ENCODE measurements around the gene LETM1. TPM values are rescaled to one million over a fixed set of nuclear protein-coding genes. Genes with fewer than 3 reads are reported as not detected.

LETM1 gene
- total RNA-seq, 1 donor from 2014 or later: 60.3 TPM

DNA sequence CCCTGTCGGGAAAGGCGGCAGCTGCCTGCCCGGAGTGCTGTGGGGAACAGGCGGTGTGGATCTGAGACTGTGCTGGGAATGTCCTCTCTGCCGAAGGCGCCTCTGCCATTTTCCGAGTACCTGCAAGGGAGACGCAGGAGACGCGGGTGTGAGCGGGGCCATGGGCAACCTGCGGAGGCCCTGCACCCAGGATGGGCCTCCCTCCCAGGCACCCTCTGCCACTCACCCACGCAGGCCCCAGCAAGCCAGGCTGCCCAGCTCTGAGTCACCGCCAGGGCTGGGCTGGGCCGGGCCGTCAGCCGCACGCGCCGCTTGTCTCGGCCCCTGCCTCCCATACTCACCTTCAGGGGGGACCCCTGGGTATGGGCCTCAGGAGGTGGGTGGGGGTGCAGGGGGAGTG lies 66.4 kb downstream of the LETM1 start:
- Histone ChIP-seq H3K36me3 (ENCODE audit: insufficient read depth, low read length) (no peaks in the 10 kb centered on the region), H3K4me3 (ENCODE audit: insufficient read depth, low read depth, low read length) (no peak overlapping the region), H3K27ac (ENCODE audit: low read depth, low read length) (no peak overlapping the region), H4K20me1 (ENCODE audit: insufficient read depth, low read length) (peaks cover 6% of the 10 kb centered on the region), H3K9ac (ENCODE audit: low read length) (no peak overlapping the region), H3K27me3 (ENCODE audit: insufficient read depth, low read length) (peaks cover 10% of the 10 kb centered on the region), H2AFZ (ENCODE audit: low read depth, low read length) (no peak overlapping the region), H3K4me2 (ENCODE audit: low read length) (no peak overlapping the region), H3K4me1 (ENCODE audit: insufficient read depth, low read length) (no peaks in the 10 kb centered on the region), H3K9me3 (ENCODE audit: insufficient read depth, low read depth, low read length) (no peaks in the 10 kb centered on the region), H3K79me2 (ENCODE audit: insufficient read depth, low read length) (no peaks in the 10 kb centered on the region)
- FAIRE-seq (no peak), DNase-seq (ENCODE audit: low read depth) (no peak)
- no peak for TF ChIP-seq EZH2 (IDR thresholded peaks at IDR 0.05; ENCODE audit: insufficient read depth, low read length)
- TF ChIP-seq, protein P1, sequence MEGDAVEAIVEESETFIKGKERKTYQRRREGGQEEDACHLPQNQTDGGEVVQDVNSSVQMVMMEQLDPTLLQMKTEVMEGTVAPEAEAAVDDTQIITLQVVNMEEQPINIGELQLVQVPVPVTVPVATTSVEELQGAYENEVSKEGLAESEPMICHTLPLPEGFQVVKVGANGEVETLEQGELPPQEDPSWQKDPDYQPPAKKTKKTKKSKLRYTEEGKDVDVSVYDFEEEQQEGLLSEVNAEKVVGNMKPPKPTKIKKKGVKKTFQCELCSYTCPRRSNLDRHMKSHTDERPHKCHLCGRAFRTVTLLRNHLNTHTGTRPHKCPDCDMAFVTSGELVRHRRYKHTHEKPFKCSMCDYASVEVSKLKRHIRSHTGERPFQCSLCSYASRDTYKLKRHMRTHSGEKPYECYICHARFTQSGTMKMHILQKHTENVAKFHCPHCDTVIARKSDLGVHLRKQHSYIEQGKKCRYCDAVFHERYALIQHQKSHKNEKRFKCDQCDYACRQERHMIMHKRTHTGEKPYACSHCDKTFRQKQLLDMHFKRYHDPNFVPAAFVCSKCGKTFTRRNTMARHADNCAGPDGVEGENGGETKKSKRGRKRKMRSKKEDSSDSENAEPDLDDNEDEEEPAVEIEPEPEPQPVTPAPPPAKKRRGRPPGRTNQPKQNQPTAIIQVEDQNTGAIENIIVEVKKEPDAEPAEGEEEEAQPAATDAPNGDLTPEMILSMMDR (IDR thresholded peaks at IDR 0.05; ENCODE audit: insufficient read depth, low read depth, low read length): no peak
- no peaks in the 10 kb centered on the region for H3K9me3 Mint-ChIP-seq (ENCODE audit: unreplicated experiment)
- peaks cover 14% of the 10 kb centered on the region for H3K27me3 Mint-ChIP-seq (ENCODE audit: low read depth, unreplicated experiment)
- H3K4me3 Mint-ChIP-seq (ENCODE audit: unreplicated experiment): no peak overlapping the region
- no peak overlapping the region for H3K27ac Mint-ChIP-seq (ENCODE audit: unreplicated experiment)
- no peaks in the 10 kb centered on the region for H3K4me1 Mint-ChIP-seq (ENCODE audit: low read depth, unreplicated experiment)
- H3K36me3 Mint-ChIP-seq (ENCODE audit: low read depth, unreplicated experiment): no peaks in the 10 kb centered on the region

DNA sequence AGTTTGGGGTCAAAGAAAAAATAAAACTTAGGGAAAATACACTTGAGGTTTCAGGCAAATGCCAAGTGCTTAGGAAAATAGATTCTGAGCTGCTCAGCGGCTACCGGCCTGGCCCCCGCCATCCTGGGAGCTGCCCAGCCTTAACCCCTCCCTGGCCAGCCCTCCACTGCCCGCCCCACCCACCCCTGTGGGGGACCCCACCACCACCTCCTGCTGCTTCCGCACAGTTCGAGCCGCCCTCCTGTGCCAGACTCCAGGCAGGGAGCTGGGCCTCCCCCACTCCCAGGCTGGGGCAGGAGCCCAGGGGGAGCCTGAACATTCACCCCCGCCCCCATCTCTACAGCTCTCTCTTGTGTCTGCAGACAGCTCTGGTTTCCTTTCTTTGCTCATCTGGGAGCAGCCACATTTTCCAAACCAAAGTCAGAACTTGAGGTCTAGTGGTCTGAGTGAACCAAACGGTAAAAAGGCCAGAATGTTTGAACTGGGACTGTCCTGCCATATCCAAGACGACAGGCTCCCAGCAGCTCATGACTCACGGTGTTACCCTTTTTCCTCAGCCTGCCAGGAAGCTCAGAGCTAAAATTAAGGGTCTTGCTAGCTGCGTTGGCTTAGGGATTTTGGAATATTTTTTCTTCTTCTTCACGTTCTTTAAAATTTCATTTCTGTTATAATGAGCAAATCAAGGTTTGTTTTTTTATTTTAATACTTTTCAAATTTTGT lies 67.5 kb downstream of the LETM1 start:
- no peak overlapping the region for H3K27ac Mint-ChIP-seq (ENCODE audit: unreplicated experiment)
- H3K4me1 Mint-ChIP-seq (ENCODE audit: low read depth, unreplicated experiment): no peaks in the 10 kb centered on the region
- H3K9me3 Mint-ChIP-seq (ENCODE audit: unreplicated experiment): no peaks in the 10 kb centered on the region
- no peak for DNase-seq (ENCODE audit: low read depth)
- Histone ChIP-seq H3K4me3 (ENCODE audit: insufficient read depth, low read depth, low read length) (no peak overlapping the region), H4K20me1 (ENCODE audit: insufficient read depth, low read length) (peaks cover 6% of the 10 kb centered on the region), H3K9ac (ENCODE audit: low read length) (no peak overlapping the region), H3K36me3 (ENCODE audit: insufficient read depth, low read length) (no peaks in the 10 kb centered on the region), H3K4me1 (ENCODE audit: insufficient read depth, low read length) (no peaks in the 10 kb centered on the region), H3K79me2 (ENCODE audit: insufficient read depth, low read length) (no peaks in the 10 kb centered on the region), H3K4me2 (ENCODE audit: low read length) (no peak overlapping the region), H2AFZ (ENCODE audit: low read depth, low read length) (no peak overlapping the region), H3K9me3 (ENCODE audit: insufficient read depth, low read depth, low read length) (no peaks in the 10 kb centered on the region), H3K27ac (ENCODE audit: low read depth, low read length) (no peak overlapping the region), H3K27me3 (ENCODE audit: insufficient read depth, low read length) (peaks cover 9% of the 10 kb centered on the region)
- H3K4me3 Mint-ChIP-seq (ENCODE audit: unreplicated experiment): no peak overlapping the region
- TF ChIP-seq, protein P1 (IDR thresholded peaks at IDR 0.05; ENCODE audit: insufficient read depth, low read depth, low read length): no peak
- TF ChIP-seq EZH2 (IDR thresholded peaks at IDR 0.05; ENCODE audit: insufficient read depth, low read length): no peak
- peaks cover 14% of the 10 kb centered on the region for H3K27me3 Mint-ChIP-seq (ENCODE audit: low read depth, unreplicated experiment)
- no peak for FAIRE-seq
- no peaks in the 10 kb centered on the region for H3K36me3 Mint-ChIP-seq (ENCODE audit: low read depth, unreplicated experiment)

DNA sequence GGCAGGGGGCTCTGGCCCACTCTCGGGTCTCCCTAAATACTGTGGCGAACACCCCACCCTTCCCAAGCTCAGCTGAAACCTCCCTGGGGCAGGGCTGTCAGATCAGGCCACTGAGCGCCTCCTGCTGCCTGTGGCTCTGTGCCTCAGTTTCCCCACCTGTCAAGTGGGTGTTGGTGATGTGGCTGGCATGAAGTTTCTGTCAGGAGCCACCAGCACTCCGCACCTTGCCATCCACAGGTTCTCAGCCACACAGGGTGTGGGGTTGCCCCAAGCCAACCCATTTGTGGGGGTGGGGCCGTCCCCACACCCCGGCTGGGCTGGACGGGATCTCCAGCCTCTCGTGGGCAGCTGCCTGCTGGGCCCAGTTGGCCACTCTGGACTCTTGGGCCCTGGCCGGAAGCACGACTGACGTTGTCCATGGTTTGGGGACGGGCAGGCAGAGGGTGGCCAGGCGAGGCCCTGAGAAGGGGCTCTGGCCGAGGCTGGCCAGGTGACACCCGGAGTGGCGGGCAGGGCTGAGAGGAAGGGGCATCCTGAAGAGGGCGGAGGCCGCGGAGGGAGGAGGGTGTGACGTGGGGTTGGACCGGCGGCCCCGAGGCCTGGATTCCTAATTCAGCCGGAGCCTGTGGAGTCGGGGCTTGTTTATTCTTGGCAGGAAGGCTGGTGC lies 68.4 kb downstream of the LETM1 start:
- peaks cover 14% of the 10 kb centered on the region for H3K27me3 Mint-ChIP-seq (ENCODE audit: low read depth, unreplicated experiment)
- DNase-seq (ENCODE audit: low read depth): no peak
- H3K9me3 Mint-ChIP-seq (ENCODE audit: unreplicated experiment): no peaks in the 10 kb centered on the region
- Histone ChIP-seq H4K20me1 (ENCODE audit: insufficient read depth, low read length) (peaks cover 6% of the 10 kb centered on the region), H3K36me3 (ENCODE audit: insufficient read depth, low read length) (no peaks in the 10 kb centered on the region), H3K9ac (ENCODE audit: low read length) (no peak overlapping the region), H2AFZ (ENCODE audit: low read depth, low read length) (no peak overlapping the region), H3K27me3 (ENCODE audit: insufficient read depth, low read length) (peaks cover 6% of the 10 kb centered on the region), H3K4me2 (ENCODE audit: low read length) (no peak overlapping the region), H3K27ac (ENCODE audit: low read depth, low read length) (no peak overlapping the region), H3K79me2 (ENCODE audit: insufficient read depth, low read length) (no peaks in the 10 kb centered on the region), H3K4me3 (ENCODE audit: insufficient read depth, low read depth, low read length) (no peak overlapping the region), H3K4me1 (ENCODE audit: insufficient read depth, low read length) (no peaks in the 10 kb centered on the region), H3K9me3 (ENCODE audit: insufficient read depth, low read depth, low read length) (no peaks in the 10 kb centered on the region)
- H3K36me3 Mint-ChIP-seq (ENCODE audit: low read depth, unreplicated experiment): no peaks in the 10 kb centered on the region
- H3K4me1 Mint-ChIP-seq (ENCODE audit: low read depth, unreplicated experiment): no peaks in the 10 kb centered on the region
- TF ChIP-seq EZH2 (IDR thresholded peaks at IDR 0.05; ENCODE audit: insufficient read depth, low read length): no peak
- TF ChIP-seq, protein P1 (IDR thresholded peaks at IDR 0.05; ENCODE audit: insufficient read depth, low read depth, low read length): no peak
- FAIRE-seq: no peak
- H3K27ac Mint-ChIP-seq (ENCODE audit: unreplicated experiment): no peak overlapping the region
- H3K4me3 Mint-ChIP-seq (ENCODE audit: unreplicated experiment): no peak overlapping the region

Data from astrocyte (in vitro differentiated cells and primary cell).